HG03060 (cell line): ENCODE data around the gene TPRN.

Source experiments
- ATAC-seq: cut with Tn5 transposase; IDR thresholded peaks from one replicate; pipeline ENCODE4 v1.9.1; 2021; ENCODE audit warnings: low read depth, moderate number of reproducible peaks; ENCODE audit not compliant: unreplicated experiment

The TPRN gene

DNA sequence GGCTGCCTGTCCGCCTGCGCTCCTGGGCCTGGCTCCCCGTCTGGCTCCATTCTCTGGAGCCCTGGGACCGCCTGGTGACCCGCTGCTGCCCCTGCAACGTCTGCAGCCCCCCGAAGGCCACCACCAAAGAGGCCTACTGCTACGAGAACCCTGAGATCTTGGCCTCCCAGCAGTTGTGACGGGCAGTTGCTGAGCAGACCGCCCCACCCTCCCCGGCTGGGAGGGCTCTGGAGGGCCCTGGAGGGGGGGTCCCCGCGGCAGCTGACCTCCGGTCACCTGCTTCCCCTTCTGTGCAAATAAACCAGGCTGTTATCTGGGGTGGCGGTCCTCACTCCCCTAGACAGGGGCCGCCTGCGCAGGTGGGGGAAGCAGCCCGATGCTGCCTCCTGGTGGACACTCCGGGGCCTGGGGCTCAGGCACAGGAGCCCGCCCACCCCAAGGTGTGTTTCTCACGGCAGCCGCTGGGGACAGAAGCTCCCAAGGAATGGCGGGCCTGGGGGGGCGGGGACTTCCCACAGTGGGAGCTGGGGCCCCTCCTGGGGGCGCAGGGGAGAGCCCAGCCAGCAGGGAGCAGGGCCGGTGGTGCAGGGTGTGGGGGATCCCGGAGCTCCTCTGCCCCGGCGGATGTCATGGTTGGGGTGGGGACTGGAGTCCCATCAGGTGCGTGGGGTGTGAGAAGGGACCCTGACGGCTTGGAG lies 35.8 kb upstream of the TPRN start:
- no peak for ATAC-seq

DNA sequence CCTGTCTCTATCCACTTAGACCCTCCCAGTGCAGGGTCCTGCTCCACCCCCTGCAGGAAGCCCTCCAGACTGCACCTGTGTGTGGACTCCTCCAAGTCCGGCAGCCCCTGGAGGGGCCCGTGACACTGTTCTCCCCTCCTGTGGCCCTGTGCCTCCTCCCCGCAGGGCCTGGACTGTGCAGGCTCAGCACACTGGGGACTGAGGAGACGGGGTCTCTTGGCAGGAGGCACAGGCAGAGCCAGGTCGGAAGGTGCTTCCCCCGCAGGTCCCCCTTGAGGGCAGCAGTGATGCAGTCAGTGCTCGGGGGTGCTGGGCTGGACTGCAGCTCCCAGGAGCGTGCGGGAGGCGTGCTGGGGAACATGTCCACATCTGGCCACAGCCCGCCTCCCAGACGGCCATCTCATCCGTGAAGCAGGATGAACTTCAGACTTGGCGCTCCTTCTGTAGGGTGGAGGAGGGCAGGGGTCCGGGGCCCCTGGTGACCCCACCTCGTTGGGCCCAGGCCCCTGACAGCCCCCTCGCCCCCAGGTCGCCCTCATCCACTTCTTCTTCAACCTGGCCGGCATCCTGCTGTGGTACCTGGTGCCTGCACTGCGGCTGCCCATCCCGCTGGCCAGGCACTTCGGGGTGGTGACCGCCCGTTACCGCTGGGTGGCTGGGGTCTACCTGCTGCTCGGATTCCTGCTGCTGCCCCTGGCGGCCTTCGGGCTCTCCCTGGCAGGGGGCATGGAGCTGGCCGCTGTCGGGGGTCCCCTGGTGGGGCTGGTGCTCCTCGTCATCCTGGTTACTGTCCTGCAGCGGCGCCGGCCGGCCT lies 35.1 kb upstream of the TPRN start:
- no peak for ATAC-seq

DNA sequence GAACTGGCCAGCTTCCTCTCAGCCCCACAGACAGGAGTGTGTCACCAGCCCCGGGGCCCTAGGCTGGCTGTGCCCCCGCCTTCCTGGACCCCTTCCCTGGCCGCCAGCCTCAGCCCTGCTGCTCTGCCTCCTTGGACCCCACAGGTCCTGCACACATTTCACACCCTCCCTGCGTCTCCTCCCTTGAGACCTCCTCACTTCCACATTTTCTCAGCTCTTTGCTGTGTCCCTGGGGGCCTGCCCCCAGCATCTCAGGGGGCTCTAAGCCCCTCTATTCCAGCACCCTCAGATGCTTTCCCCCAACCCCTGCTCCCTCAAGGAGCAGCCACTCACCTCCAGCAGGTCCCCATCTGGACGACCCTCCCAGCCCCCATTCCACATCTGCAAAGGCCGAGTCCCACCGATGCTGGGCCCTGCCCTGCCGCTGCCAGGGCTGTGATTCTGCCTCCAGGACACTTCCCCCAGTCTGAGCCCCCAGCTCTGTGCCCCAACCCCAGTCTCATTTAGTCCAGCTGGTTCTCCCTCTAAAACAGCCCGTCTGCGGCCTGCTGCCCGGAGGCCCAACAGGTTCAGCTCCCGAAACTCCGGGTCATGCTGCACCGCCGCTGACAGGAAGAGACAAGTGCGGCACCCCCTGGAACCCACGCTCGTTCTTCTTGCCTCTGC lies 34.4 kb upstream of the TPRN start:
- ATAC-seq, result no peak

- no peak for ATAC-seq
Measured at GRCh38 chr9:137234055-137234697, 33.6 kb upstream of the TPRN start.

DNA sequence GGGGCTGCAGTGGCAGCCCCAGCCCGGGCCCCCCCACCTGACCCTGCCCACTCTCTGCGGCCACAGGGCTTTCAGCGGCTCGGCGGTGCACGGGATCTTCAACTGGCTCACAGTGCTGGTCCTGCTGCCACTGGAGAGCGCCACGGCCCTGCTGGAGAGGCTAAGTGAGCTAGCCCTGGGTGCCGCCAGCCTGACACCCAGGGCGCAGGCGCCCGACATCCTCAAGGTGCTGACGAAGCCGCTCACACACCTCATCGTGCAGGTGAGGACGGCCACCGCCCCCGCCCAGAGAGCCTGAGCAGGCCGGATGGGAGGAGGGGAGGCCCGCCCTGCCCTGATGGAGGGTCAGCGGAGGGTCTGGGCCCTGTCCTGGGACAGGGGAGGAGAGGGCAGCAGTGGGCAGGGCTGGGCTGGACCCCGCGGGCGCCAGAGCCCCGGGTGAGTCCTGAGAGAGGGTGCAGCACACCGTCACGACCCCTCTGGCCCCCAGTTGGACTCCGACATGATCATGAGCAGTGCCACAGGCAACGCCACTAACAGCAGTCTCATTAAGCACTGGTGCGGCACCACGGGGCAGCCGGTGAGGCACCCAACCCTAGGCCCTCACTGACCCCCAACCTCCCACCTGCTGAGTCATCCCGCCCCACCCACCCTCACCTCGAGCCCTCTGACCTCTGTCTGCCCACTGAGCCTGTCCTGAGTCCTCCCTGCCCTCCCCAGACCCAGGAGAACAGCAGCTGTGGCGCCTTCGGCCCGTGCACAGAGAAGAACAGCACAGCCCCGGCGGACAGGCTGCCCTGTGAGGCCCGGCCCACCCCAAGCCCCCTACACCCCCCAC lies 32.8 kb upstream of the TPRN start:
- ATAC-seq, result no peak

DNA sequence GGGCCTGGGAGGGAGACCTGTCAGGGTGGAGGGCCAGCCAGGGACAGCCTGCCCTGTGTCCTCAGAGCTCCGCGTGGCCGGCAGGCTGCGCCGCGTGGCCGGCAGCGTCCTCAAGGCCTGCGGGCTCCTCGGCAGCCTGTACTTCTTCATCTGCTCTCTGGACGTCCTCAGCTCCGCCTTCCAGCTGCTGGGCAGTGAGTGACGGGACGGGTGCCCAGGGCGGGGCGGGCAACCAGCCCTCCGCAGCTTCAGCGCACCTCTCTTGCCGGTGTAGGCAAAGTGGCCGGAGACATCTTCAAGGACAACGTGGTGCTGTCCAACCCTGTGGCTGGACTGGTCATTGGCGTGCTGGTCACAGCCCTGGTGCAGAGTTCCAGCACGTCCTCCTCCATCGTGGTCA lies 32.0 kb upstream of the TPRN start:
- ATAC-seq, result no peak

GRCh38 chr9:137232101-137232500 lies 31.6 kb upstream of the TPRN start:
- no peak for ATAC-seq

DNA sequence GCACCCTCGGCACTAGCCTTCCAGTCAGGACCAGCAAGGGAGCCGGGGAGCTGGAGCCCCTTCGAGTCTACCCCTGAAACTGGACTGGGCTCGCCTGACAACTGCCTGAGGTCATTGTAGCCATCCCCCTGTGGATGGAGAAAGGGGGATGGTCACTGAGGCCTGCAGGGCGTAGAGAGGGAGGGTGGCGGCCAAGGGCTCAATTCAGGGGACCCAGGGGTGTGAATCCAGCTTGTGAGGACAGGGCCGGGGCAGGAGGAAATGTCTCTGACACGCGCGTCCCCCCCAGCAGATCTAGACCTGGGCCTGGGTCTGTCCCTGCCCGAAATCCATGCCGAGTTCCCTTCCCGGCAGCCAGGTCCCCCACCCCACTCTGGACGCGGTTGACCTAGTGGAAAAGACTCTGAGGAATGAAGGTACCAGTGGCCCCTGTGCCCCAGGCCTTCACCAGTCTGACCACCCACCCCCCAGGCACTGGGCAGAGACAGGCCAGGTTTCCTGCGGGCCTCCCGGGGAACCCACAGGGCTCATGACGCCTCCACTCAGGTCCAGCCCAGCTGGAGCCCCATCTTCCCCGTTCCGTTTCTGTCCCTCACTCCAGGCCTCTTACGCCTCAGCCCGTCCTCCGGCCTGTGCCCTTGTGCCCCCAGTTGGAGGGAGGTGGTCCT lies 31.0 kb upstream of the TPRN start:
- ATAC-seq, result no peak

DNA sequence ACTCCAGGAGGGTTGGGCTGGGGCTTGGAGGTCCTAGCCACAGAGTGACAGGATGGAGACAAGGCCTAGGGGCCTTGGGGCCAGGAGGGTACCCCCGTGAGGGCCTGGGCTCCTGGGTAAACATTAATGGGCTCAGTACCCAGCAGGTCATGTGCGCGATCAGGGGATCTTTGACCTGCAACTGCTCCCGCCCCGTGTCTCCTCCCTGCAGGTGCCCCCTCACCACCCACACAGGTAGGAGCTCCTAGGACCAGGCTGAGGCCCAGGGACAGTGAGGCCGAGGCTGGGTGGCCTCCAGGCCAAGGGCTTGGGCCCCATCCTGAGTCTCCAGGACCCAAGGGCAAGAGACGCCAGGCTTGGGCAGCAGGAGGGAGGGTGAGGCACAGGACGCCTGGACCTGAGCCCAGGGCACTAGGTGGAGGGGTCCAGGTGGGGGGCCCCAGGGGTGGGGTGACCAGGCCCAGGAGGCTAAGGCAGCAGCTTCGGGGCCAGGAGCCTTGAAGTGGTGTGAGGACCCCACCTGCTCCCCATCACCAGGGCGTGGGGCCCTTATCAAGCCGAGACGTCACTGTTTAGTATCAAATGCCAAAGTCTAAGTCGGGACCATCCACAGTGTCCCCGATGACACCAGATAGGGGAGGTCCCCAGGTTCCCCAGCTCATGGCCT lies 30.3 kb upstream of the TPRN start, which contains the start of gene SLC34A3:
Gene SLC34A3 (plus strand): TSS at position 197 of the 667 bp plus-strand sequence. CDS start 802 bp downstream, outside the sequence.
- no peak for ATAC-seq

GRCh38 chr9:137229903-137230704 lies 29.6 kb upstream of the TPRN start:
- no peak for ATAC-seq

- no peak for ATAC-seq
Measured at GRCh38 chr9:137228968-137229896, 28.7 kb upstream of the TPRN start.

DNA sequence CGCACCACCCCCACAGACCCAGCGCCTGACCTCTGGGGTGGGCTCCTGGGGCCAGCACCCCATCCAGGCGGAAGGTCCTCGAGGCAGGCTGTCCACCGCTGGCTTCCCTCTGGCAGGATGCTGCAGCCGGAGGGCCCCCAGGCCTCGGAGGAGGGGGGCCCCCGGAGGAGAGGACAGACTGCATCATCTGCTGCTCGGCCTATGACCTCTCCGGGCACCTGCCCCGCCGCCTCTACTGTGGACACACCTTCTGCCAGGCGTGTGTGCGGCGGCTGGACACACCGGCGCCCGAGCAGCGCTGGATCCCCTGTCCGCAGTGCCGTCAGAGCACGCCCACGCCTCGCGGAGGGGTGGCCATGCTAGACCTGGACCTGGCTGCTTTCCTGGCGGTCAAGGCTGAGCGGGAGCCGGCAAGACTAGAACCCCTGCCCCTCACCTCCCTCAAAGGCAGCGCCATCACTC lies 28.0 kb upstream of the TPRN start:
- ATAC-seq, result no peak

DNA sequence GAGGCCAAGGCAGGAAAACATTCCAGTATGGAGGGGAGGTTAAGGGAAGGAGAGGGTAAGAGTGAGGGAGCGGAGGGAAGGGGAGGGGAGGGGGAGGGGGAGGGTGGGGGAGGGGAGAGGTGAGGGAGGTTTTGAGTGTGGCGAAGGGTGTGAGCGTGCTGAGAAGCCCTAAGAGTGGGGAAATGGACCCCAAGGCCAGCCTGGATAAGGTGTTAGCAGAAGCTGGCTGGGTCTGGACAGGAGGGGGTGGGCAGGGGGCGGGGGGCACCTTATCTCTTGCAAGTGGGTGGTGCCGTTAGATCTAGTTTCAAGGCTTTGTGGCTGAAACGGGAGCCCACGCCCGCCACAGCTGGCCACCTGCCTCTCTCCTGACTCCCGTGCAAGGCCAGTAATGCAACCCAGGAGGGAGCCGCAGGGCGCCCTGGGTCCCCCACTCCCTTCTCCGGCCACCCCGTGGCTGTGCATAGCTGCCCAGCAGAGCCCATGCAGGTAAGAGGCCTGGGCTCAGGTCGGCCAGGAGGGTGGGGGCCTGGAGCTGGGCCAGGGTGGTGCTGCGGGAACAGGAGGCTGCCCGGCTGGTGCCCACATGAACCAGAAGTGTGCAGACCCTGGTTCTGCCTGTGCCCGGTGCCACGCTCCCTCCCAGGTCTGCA lies 27.4 kb upstream of the TPRN start:
- no peak for ATAC-seq

- ATAC-seq, result no peak
Measured at GRCh38 chr9:137227054-137227852, 26.7 kb upstream of the TPRN start, which contains the start of gene RNF224. Gene RNF224 (plus strand): TSS chr9:137227502. CDS start chr9:137228336, 834 bp downstream.

DNA sequence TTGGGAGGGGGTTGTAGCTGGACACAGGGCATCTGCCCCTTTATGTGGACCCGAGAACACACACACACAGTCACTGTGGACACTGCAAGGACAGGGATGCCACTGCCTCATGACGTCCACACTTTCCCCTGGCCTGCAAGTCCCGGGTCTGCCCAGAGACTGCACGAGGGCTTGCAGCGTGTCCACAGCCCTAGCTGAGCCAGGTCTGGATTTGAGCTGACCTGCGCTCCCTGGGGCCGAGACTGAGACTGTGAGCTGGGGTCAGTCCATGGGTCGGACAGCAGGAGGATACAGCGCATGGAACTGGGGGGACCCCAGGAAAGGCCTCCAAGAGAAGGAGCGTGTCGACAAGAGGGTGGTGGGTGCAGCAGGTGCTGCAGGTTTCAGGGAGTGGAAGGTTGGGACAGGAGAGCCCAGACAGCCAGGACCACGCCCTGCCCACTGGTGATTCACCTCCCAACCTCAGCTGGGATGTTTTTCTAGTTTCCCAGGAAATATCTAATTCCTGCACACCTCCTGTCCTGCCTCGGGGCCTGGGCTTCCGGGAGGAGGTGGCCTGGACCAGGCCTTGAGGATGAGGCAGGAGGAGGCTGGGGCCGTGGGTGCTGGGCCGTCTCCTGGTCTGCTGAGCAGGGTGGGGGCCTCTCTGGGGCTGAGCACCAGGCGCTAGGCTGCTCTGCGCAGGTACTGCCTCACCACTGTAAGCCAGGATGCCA lies 26.0 kb upstream of the TPRN start:
- no peak for ATAC-seq
